ENCODE data around the gene ARSH. TPM values are rescaled to one million over a fixed set of nuclear protein-coding genes. Genes with fewer than 3 reads are reported as not detected.

ARSH gene
- total RNA-seq, 1 experiment from 2014 or later: not detected

DNA sequence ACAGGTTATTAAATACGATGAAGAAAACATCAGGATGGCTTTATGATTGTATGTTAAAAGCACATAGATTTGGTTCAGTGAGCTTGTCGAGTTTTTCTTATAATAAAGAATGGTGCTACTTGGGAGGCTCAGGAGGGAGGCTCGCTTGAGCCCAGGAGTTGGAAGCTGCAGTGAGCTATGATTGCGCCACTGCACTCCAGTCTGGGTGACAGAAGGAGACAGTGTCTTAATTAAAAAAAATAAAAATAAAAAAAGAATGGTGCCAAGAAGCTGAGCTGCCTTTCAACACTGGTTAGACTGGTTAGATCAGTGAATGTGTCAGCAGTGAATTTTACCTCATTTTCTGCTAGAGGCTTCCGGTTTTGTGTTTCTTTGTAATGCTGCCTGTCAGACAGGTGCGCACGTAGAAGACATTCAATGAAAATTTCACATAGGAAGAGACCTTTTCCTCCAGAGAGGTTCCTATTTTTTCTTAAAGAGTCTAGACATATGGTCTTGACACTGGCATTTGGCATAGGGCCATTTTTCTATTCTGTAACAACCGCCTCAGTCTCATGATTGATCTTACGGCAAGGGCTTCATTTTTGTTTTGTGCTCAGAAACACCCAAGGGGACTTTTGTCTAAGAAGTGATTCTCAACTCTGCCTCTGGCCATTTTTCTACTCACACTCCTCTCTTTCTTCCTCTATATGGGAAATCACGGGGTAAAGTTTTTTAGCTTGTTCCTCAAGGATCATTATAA is 19.9 kb downstream of the ARSH start:
- Histone ChIP-seq H3K27ac (ENCODE audit: low read length) (no peak overlapping the region), H3K9me3 (ENCODE audit: control insufficient read depth, insufficient read depth, low read depth, low read length) (no peaks in the 10 kb centered on the region), H3K36me3 (ENCODE audit: control insufficient read depth, insufficient read depth, low read length) (no peaks in the 10 kb centered on the region), H3K4me1 (ENCODE audit: control insufficient read depth, insufficient read depth, low read length) (no peaks in the 10 kb centered on the region), H3K4me3 (ENCODE audit: low read depth in 2 of 2, low read length in 2 of 2) (no peak overlapping the region), H3K27me3 (ENCODE audit: control insufficient read depth, insufficient read depth, low read length) (no peaks in the 10 kb centered on the region)
- ChIA-PET POLR2A (no interaction called here), CTCF (no interaction called here)
- no TSS peak for BruUV-seq (replicated peaks)
- no peak for DNase-seq (ENCODE audit: low read depth, low spot score)
- in situ Hi-C loops (cut with HindIII; ENCODE audit: low pct_unique_long_range_greater_than_20kb, low sequenced_read_pairs): no loop called here
- intact Hi-C loops (cut with micrococcal nuclease; ENCODE audit: unreplicated experiment): no loop called here
- TF ChIP-seq CTCF (IDR thresholded peaks at IDR 0.05): no peak
- TF ChIP-seq REST (IDR thresholded peaks at IDR 0.05; ENCODE audit: insufficient read depth in 1 of 2, low read depth in 2 of 2, low read length in 1 of 2): no peak
- no peak for TF ChIP-seq POLR2AphosphoS5 (IDR thresholded peaks at IDR 0.05; ENCODE audit: low read depth, low read length)
- no peak for TF ChIP-seq TCF7L2 (IDR thresholded peaks at IDR 0.05; ENCODE audit: low read depth, low read length)
- TF ChIP-seq SIN3A (IDR thresholded peaks at IDR 0.05; ENCODE audit: borderline replicate concordance, insufficient read depth, low read depth, low read length): no peak
- no peak for ATAC-seq

DNA sequence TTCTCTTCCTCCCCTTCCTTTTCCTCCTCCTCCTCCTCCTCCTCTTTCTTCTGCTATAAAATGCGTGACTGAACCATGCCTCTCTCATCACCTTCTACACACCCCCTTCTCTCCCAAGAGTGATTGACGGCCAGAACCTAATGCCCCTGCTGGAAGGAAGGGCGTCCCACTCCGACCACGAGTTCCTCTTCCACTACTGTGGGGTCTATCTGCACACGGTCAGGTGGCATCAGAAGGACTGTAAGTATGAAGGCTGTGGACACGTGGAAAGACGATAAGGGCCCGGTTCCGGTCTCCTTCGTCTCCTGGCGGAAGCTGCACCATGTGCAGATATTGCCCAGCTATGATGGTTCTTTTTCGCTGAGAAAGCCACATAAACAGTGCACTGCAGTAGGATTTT is 22.8 kb downstream of the ARSH start:
- ATAC-seq: no peak
- no peak for TF ChIP-seq CTCF (IDR thresholded peaks at IDR 0.05)
- no peak for TF ChIP-seq POLR2AphosphoS5 (IDR thresholded peaks at IDR 0.05; ENCODE audit: low read depth, low read length)
- TF ChIP-seq SIN3A (IDR thresholded peaks at IDR 0.05; ENCODE audit: borderline replicate concordance, insufficient read depth, low read depth, low read length): no peak
- TF ChIP-seq TCF7L2 (IDR thresholded peaks at IDR 0.05; ENCODE audit: low read depth, low read length): no peak
- TF ChIP-seq REST (IDR thresholded peaks at IDR 0.05; ENCODE audit: insufficient read depth in 1 of 2, low read depth in 2 of 2, low read length in 1 of 2): no peak
- Histone ChIP-seq H3K4me3 (ENCODE audit: low read depth in 2 of 2, low read length in 2 of 2) (no peak overlapping the region), H3K27ac (ENCODE audit: low read length) (no peak overlapping the region), H3K36me3 (ENCODE audit: control insufficient read depth, insufficient read depth, low read length) (no peaks in the 10 kb centered on the region), H3K4me1 (ENCODE audit: control insufficient read depth, insufficient read depth, low read length) (no peaks in the 10 kb centered on the region), H3K9me3 (ENCODE audit: control insufficient read depth, insufficient read depth, low read depth, low read length) (no peaks in the 10 kb centered on the region), H3K27me3 (ENCODE audit: control insufficient read depth, insufficient read depth, low read length) (no peaks in the 10 kb centered on the region)
- in situ Hi-C loops (cut with HindIII; ENCODE audit: low pct_unique_long_range_greater_than_20kb, low sequenced_read_pairs) (no loop called here), intact Hi-C loops (cut with micrococcal nuclease; ENCODE audit: unreplicated experiment) (no loop called here)
- no peak for DNase-seq (ENCODE audit: low read depth, low spot score)
- ChIA-PET POLR2A (no interaction called here), CTCF (no interaction called here)
- no TSS peak for BruUV-seq (replicated peaks)
